ENCODE results near the gene ZNF140. TPM values are rescaled to one million over a fixed set of nuclear protein-coding genes. Genes with fewer than 3 reads are reported as not detected.

ZNF140 gene
- total RNA-seq, 2 experiments from 2014 or later: 6.6 to 8.5 TPM

DNA sequence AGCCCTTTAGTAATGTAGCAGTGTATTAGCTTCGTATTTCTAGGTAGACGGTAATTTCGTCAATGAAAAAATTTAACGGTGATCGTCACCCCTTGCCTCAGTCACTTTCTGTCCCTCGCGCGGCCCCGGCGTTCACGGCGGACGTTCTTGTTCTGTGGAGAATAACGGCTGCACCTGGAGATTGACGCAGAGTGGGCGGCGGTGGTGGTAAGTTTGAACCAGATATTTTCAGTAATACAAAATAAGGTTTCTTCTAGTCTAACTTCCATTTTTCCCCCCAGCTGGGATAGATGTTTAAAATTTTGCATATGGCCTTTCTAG, 50.0 kb downstream of the ZNF140 start:
- H3K9me3 Mint-ChIP-seq: peaks cover 23% of the 10 kb centered on the region
- Histone ChIP-seq H3K27me3 (ENCODE audit: control insufficient read depth in 1 of 2, insufficient read depth in 2 of 2, low read length in 2 of 2) (no peaks in the 10 kb centered on the region), H3K36me3 (ENCODE audit: insufficient read depth, low read length) (peaks cover 28% of the 10 kb centered on the region), H3K9me3 (ENCODE audit: control insufficient read depth in 1 of 2, insufficient read depth in 1 of 2, low read length in 2 of 2) (peaks cover 46 to 73% of the 10 kb centered on the region in 2 experiments), H3K4me1 (ENCODE audit: insufficient read depth, low read length) (peaks cover 16% of the 10 kb centered on the region), H3K27ac (ENCODE audit: low read depth in 1 of 2, low read length in 2 of 2) (peak overlapping the region; percentile 97 to 99), H3K4me3 (ENCODE audit: low read length) (peak overlapping the region; percentile 78)
- ATAC-seq (ENCODE audit: poor library complexity) (peak; percentile 32), DNase-seq (peak in 9 of 14 experiments; percentile 12 to 69 (median 41))
- intact Hi-C loops (cut with DNase I, micrococcal nuclease): loop anchor here (1.0 to 5.0 kb wide), 4 partner anchors 50 to 143 kb away; partner anchors contain the start of genes ZNF140 (in 2 of the 2), ZNF268 (in 2 of the 2), ZNF84 (in 2 of the 2) and ZNF26 (in 1 of the 2)
- H3K27ac Mint-ChIP-seq: peak overlapping the region; percentile 99
- peak overlapping the region; percentile 94 for H3K4me3 Mint-ChIP-seq
- CTCF ChIA-PET: interaction anchor here (0.7 to 2.4 kb wide), 3 partner anchors 50 to 54 kb away, joined by 3 to 9 read pairs (median 4); partner anchors contain the start of gene ZNF268
- POLR2A ChIA-PET: interaction anchor here (0.7 to 2.8 kb wide), 10 partner anchors 19 to 369 kb away, joined by 3 to 27 read pairs (median 8); partner anchors contain the start of genes ZNF140, ZNF26, ZNF268 and ZNF84
- TF ChIP-seq, protein P1, sequence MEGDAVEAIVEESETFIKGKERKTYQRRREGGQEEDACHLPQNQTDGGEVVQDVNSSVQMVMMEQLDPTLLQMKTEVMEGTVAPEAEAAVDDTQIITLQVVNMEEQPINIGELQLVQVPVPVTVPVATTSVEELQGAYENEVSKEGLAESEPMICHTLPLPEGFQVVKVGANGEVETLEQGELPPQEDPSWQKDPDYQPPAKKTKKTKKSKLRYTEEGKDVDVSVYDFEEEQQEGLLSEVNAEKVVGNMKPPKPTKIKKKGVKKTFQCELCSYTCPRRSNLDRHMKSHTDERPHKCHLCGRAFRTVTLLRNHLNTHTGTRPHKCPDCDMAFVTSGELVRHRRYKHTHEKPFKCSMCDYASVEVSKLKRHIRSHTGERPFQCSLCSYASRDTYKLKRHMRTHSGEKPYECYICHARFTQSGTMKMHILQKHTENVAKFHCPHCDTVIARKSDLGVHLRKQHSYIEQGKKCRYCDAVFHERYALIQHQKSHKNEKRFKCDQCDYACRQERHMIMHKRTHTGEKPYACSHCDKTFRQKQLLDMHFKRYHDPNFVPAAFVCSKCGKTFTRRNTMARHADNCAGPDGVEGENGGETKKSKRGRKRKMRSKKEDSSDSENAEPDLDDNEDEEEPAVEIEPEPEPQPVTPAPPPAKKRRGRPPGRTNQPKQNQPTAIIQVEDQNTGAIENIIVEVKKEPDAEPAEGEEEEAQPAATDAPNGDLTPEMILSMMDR (IDR thresholded peaks at IDR 0.05): no peak
- peaks cover 98% of the 10 kb centered on the region for H3K36me3 Mint-ChIP-seq (ENCODE audit: low read depth)
- H3K4me1 Mint-ChIP-seq (ENCODE audit: low read depth): peaks cover 30% of the 10 kb centered on the region
- H3K27me3 Mint-ChIP-seq: no peaks in the 10 kb centered on the region

DNA sequence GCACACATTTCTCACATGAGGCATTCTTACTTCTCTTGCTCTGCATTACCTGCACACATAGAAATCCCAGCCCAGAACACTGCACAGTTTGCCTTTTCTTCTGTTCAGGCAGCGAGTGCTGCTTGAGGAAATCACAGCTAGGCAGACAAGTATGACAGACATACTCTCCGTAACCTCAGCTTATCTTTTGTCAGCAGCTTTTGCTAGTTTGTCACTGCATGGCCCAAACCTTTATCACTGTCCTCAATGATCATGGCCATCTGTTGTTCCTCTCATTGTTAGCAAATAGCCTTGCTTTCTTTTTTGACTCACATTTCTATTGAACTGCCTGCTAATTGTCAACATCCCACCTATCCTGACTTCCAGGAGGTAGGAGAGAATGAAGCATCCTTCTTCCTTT, 55.0 kb downstream of the ZNF140 start:
- Mint-ChIP-seq H3K4me1 (ENCODE audit: low read depth) (peaks cover 16% of the 10 kb centered on the region), H3K27me3 (no peaks in the 10 kb centered on the region), H3K36me3 (ENCODE audit: low read depth) (peaks cover 100% of the 10 kb centered on the region), H3K4me3 (peak overlapping the region; percentile 8), H3K9me3 (peaks cover 42% of the 10 kb centered on the region), H3K27ac (no peak overlapping the region)
- ATAC-seq (ENCODE audit: poor library complexity): no peak
- intact Hi-C loops (cut with DNase I, micrococcal nuclease): no loop called here
- H3K4me1 ChIP-seq (ENCODE audit: insufficient read depth, low read length): peaks cover 3% of the 10 kb centered on the region
- H3K27me3 ChIP-seq (ENCODE audit: control insufficient read depth in 1 of 2, insufficient read depth in 2 of 2, low read length in 2 of 2): no peaks in the 10 kb centered on the region
- POLR2A ChIA-PET: interaction anchor here (1.4 kb wide), 1 partner anchor 55 kb away, joined by 4 read pairs; the partner anchor contains the start of gene ZNF140
- CTCF ChIA-PET: no interaction called here
- H3K36me3 ChIP-seq (ENCODE audit: insufficient read depth, low read length): peaks cover 52% of the 10 kb centered on the region
- no peak for DNase-seq
- peaks cover 20 to 91% of the 10 kb centered on the region in 2 experiments for H3K9me3 ChIP-seq (ENCODE audit: control insufficient read depth in 1 of 2, insufficient read depth in 1 of 2, low read length in 2 of 2)
- no peak overlapping the region for H3K27ac ChIP-seq (ENCODE audit: low read depth in 1 of 2, low read length in 2 of 2)
- no peak overlapping the region for H3K4me3 ChIP-seq (ENCODE audit: low read length)
- TF ChIP-seq, protein P1 (IDR thresholded peaks at IDR 0.05): no peak

DNA sequence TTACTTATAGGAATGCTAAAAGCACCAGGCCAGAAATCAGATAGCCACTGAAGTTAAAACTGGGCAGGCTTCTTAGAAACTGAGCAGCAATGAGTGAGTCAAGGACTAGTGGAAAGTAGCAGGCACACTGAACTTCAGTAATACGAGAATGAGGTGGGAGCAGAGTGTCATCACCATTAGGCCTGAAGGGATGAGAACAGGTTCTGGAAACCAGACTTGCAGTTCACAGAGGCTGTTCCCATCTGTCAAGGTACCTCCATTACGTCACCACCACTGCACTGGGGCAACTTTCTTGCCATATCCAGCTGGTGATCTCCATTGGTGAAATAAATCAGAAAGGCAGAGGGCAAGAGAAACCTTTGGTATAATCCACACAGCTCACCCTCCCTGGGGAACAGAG, 65.3 kb downstream of the ZNF140 start:
- Histone ChIP-seq H3K27ac (ENCODE audit: low read depth in 1 of 2, low read length in 2 of 2) (no peak overlapping the region), H3K4me1 (ENCODE audit: insufficient read depth, low read length) (no peaks in the 10 kb centered on the region), H3K9me3 (ENCODE audit: control insufficient read depth in 1 of 2, insufficient read depth in 1 of 2, low read length in 2 of 2) (peaks cover 50 to 88% of the 10 kb centered on the region in 2 experiments), H3K4me3 (ENCODE audit: low read length) (no peak overlapping the region), H3K36me3 (ENCODE audit: insufficient read depth, low read length) (peaks cover 60% of the 10 kb centered on the region), H3K27me3 (ENCODE audit: control insufficient read depth in 1 of 2, insufficient read depth in 2 of 2, low read length in 2 of 2) (no peaks in the 10 kb centered on the region)
- Mint-ChIP-seq H3K4me1 (ENCODE audit: low read depth) (no peaks in the 10 kb centered on the region), H3K27ac (no peak overlapping the region), H3K4me3 (no peak overlapping the region), H3K9me3 (peaks cover 35% of the 10 kb centered on the region), H3K36me3 (ENCODE audit: low read depth) (peaks cover 97% of the 10 kb centered on the region), H3K27me3 (no peaks in the 10 kb centered on the region)
- DNase-seq: no peak
- ChIA-PET POLR2A (no interaction called here), CTCF (no interaction called here)
- TF ChIP-seq, protein P1 (IDR thresholded peaks at IDR 0.05): no peak
- ATAC-seq (ENCODE audit: poor library complexity): no peak
- intact Hi-C loops (cut with DNase I, micrococcal nuclease): no loop called here

Measured in CD4-positive, alpha-beta T cell (primary cell).